Stimulated activated CD8-positive, alpha-beta memory T cell treated with anti-CD3 and anti-CD28 coated beads, Interleukin-4, amount 100 ng/mL, for 24 hours (primary cell): ENCODE data around the gene ARMH3.

Source experiments
- DNase-seq: peaks from one replicate; pipeline ENCODE4 v3.0.0-alpha.2; 2020; ENCODE audit warnings: low read depth

Gene ARMH3

GRCh38 chr10:101938305-101939007, 117.5 kb downstream of the ARMH3 start:
- DNase-seq, result no peak

GRCh38 chr10:101935431-101935830, 120.5 kb downstream of the ARMH3 start:
- DNase-seq, result no peak

- DNase-seq, result no peak
Observed at GRCh38 chr10:101934686-101935305, 121.2 kb downstream of the ARMH3 start.

DNA sequence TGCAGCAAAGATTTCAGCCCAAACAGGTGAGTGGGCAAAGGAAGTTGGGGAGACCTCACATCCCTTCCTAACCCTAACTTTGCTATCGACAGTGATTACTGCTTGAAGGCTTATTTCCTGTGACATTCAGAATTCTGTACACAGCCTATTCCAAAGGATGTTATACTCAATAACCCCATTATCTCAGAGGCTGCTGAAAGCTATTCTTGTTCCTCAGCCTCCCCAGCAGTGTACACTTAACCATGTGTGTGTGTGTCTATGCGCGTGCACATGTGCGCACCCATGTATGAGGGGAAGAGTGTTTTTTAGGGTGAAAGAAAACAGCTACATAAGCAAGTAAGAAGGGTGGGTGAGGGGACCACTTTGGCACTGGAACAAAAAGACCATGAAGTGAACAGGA, 122.0 kb downstream of the ARMH3 start:
- no peak for DNase-seq

DNA sequence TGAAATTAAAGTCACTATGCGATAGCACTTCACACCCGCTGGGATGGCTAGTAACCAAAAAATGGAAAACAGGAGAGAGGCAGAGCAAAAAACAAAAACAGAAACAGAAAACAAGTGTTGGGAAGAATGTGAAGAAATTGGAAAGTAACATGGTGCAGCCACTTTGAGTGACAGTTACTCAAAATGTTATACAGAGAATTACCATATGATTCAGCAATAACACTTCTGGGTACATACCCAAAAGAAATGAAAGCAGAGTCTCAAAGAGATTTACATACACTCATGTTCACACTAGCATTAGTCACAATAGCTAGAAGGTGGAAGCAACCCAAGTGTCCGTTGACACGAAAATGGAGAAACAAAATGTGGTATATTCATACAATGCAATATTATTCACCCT, 123.8 kb downstream of the ARMH3 start:
- no peak for DNase-seq

DNA sequence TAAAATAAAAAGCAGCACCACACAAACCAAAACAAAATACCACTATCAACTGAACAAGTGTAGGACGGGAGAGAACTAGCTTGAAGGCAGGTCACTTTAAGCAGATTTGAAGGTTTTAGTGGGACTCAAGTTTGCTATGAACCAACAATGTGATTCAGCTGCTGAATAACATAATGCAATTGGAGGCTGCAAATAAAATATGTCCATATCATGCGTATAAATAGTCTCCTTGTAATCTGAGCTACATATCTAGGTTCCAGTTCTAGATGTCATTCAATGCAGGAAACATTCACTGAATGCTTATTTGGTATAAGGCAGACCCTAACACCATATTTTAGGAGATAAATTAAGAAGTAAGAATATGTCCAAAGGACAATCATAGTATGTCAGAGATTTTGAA, 130.9 kb downstream of the ARMH3 start:
- no peak for DNase-seq

DNA sequence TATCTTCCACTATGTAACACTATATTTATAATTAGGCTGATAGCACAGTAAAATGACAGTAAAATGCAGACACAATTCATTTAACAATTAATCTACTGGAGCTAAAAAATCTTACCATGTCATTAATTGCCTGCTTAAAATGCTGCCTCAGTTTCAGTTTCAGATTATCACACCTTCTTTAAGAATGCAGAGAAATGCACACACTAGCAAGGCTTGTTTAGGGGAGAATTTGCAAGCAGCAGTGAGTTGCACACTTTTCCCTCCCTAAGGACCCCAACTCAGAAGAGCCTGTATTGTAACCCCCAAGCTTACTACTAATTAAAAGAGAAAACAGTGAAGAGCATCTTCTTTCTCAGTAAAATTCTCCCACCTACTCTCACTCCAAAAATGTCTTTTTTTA, 132.7 kb downstream of the ARMH3 start:
- DNase-seq, result no peak

- no peak for DNase-seq
Observed at GRCh38 chr10:101922846-101923245, 133.1 kb downstream of the ARMH3 start.

GRCh38 chr10:101920546-101920945, 135.4 kb downstream of the ARMH3 start:
- no peak for DNase-seq

- DNase-seq, result no peak
Observed at GRCh38 chr10:101919026-101919770, 136.8 kb downstream of the ARMH3 start.

DNA sequence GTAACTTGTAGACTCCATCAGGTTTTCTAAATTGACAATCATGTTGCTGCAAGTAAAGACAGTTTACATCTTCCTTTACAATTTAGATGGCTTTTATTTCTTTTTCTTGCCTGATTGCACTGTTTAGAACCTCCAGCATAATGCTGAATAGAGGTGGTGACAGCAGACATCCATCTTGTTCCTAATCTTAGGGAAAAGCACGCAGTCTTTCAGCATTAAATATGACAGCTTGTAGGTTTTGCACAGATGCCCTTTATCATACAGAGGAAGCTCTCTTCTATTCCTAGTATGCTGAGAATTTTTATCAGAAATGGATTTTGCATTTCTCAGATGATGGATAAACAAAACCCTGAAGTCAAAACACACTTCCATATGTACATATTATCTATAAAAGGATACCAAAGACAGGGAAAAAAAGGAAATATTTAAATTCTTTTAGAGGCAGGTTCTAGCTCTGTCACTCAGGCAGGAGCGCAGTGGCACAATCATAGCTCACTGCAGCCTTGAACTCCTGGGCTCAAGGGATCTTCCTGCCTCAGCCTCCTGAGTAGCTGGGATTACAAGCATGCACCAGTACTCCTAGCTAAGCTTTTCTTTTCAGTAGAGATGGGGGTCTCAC, 143.3 kb downstream of the ARMH3 start:
- no peak for DNase-seq

DNA sequence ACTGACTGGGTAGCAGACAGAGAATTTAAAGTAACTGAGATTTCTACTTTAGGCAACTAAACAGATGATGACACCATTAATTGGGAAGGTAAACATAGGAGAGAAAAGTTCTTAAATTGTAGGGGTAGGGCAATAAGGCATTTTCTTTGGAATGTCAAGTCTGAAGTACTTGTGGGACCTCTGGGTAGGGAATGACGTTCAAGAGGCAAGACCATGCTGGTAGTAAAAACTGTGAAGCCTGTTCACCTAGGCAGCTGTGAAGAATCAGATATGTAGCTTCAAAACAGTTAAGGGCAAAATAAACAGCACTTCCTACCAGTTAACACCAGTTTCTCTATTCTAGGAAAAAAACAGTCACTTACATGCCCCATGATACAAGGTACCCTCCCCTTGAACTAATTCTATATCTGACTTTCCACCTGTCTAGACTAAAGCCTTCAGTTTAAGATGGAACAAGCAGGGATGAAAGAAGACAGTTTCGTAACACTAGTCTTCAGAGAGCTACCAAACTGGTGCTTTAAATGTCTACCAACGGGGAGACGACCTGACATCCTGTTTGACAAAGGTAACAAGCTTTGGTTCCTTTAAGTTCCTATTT, 149.3 kb downstream of the ARMH3 start:
- no peak for DNase-seq

DNA sequence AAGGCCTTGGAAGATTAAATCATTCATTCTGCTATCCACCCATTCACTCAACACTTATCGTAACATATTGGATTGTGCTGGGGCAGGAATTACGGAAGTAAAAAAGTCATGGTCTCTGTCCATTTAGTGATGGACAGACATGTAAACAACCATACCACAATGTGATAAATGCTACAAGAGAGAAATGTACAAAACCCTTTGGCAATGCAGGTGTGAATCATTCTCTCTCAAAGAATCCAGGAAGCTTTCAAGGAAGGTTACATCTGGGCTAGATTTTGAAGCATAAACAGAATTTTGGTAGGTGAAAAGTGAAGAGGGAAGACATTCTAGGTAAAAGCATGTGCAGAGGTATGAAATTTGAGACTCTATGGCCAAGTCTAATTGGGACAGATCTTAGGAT, 150.7 kb downstream of the ARMH3 start:
- no peak for DNase-seq

DNA sequence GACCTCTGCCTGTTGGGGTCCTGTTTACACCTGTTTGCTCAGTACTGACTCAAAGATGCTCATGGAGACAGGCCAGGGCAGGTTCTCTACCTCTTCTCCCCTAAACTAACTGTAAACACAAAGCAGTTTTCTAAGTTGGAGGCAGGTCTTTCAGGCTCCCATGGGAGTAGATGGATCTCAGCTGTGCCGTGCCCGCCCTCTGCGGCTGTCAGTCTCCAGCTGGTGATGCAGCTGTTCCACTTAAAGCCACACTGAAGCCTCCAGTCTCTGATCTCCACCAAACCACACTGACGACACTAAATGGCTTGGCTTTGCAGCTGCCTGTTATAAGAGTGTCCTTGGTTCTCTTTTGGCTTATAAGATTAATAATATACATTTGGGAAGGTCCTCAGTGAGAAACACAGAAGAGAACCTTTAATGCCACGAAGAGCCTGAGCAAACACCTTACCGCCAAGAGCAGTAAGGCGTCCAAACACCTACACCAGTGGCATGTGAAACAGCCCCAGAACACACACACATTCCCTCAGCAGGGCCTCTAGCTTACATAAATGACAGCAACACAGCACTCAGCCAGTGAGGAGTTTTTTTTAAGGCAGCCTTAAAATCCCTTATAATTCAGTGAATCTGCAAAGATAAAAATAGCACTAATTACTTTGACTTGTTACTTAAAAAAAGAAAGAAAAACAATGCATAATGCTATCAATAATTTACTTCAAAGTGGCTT, 152.0 kb downstream of the ARMH3 start:
- DNase-seq, result no peak

GRCh38 chr10:101902820-101903145, 153.2 kb downstream of the ARMH3 start:
- no peak for DNase-seq

- DNase-seq, result no peak
Observed at GRCh38 chr10:101902032-101902819, 153.7 kb downstream of the ARMH3 start.

GRCh38 chr10:101901340-101901739, 154.6 kb downstream of the ARMH3 start:
- DNase-seq, result no peak

- DNase-seq, result no peak
Observed at GRCh38 chr10:101897633-101898032, 158.3 kb downstream of the ARMH3 start.

GRCh38 chr10:101896225-101896877, 159.6 kb downstream of the ARMH3 start:
- DNase-seq, result no peak

- no peak for DNase-seq
Observed at GRCh38 chr10:101895781-101896180, 160.2 kb downstream of the ARMH3 start.

GRCh38 chr10:101894742-101895141, 161.2 kb downstream of the ARMH3 start:
- no peak for DNase-seq
